Prostate gland (tissue), 2 donors: ENCODE results near the gene PPP1R14C.

Experiments
- CTCF ChIP-seq, 4 experiments: fragments of 200-600 bp in 2 of 4; fragments of 450-650 bp in 2 of 4; sonication (generic) in 2 of 4; IDR thresholded peaks; 1 replicate in 3 of 4; 2 replicates in 1 of 4; pipeline ENCODE4 v1.5.1; 2016 to 2019; ENCODE audit warnings: antibody characterized with exemption in 4 of 4, mild to moderate bottlenecking in 2 of 4, moderate library complexity in 2 of 4
- POLR2A ChIP-seq: fragments of 450-650 bp; IDR thresholded peaks from one replicate; pipeline ENCODE4 v1.6.1; 2016; ENCODE audit warnings: antibody characterized with exemption, mild to moderate bottlenecking
- POLR2AphosphoS5 ChIP-seq: sonication (generic); formaldehyde crosslinking; IDR thresholded peaks from one replicate; pipeline ENCODE4 v1.6.1; 2017; ENCODE audit warnings: antibody characterized with exemption

GRCh38 chr6:150156460-150156859 is 13.6 kb downstream of the PPP1R14C start:
- TF ChIP-seq CTCF (IDR thresholded peaks at IDR 0.05) (no peak), POLR2A (no peak), POLR2AphosphoS5 (no peak)
